Kidney (tissue), 14 donors: ENCODE data around the gene PARVG. TPM values are rescaled to one million over a fixed set of nuclear protein-coding genes. Genes with fewer than 3 reads are reported as not detected.

ENCODE experiments used
- DNase-seq, 5 donors: peaks; one replicate each; pipeline ENCODE4 v3.0.0-alpha.2; 2013 to 2020
- FAIRE-seq: peaks from 2 replicates; lab custom pipeline; 2012; peaks lifted over from hg19 to GRCh38; lab: Jason Lieb, UNC
- H3K27ac ChIP-seq, 2 donors: one replicate each; pipeline ENCODE4 v1.7.0; 2013; ENCODE audit warnings: low read depth in 2 of 2, low read length in 2 of 2, inconsistent platforms in 1 of 2
- H3K27me3 ChIP-seq: one replicate; pipeline ENCODE4 v1.7.1; 2013; ENCODE audit warnings: low read length, inconsistent platforms; ENCODE audit not compliant: control insufficient read depth, insufficient read depth
- H3K36me3 ChIP-seq, 3 donors: one replicate each; pipeline versions ENCODE4 v1.7.0 to v1.7.1; 2013; ENCODE audit warnings: low read length in 3 of 3, control low read depth in 1 of 3, inconsistent platforms in 1 of 3; ENCODE audit not compliant: insufficient read depth in 3 of 3, control insufficient read depth in 2 of 3
- H3K4me1 ChIP-seq, 3 donors: one replicate each; pipeline versions ENCODE4 v1.7.0 to v1.7.1; 2013; ENCODE audit warnings: low read length in 3 of 3, inconsistent platforms in 1 of 3, low read depth in 1 of 3; ENCODE audit not compliant: control insufficient read depth in 2 of 3, insufficient read depth in 2 of 3
- H3K4me3 ChIP-seq, 3 donors: one replicate each; pipeline versions ENCODE4 v1.7.0 to v1.8.1; 2013; ENCODE audit warnings: low read length in 3 of 3, control low read depth in 1 of 3, inconsistent platforms in 1 of 3
- H3K9ac ChIP-seq, 3 donors: one replicate each; pipeline versions ENCODE4 v1.7.0 to v1.7.1; 2013; ENCODE audit warnings: low read length in 3 of 3, control low read depth in 1 of 3, inconsistent platforms in 1 of 3
- H3K9me3 ChIP-seq, 3 donors: one replicate each; pipeline versions ENCODE4 v1.7.0 to v1.7.1; 2013; ENCODE audit warnings: low read length in 3 of 3, control low read depth in 1 of 3, inconsistent platforms in 1 of 3; ENCODE audit not compliant: control insufficient read depth in 2 of 3, insufficient read depth in 1 of 3
- intact Hi-C: fragments of 100-400 bp; cut with DNase I; formaldehyde crosslinking; loops from one replicate; pipeline ENCODE4 v1.11.1; 2022
- polyA plus RNA-seq: library from polyadenylated mRNA; stranded (reverse); fragments of 350-450 nt; fragmentation: Illumina TruSeq; extraction: RNeasy Lipid Tissue Mini Kit (QIAGEN cat#74804); gene quantifications from one replicate; pipeline ENCODE4 v1.2.3, GENCODE V29; 2014; ENCODE audit warnings: low read depth, low replicate concordance; ENCODE audit not compliant: insufficient read depth
- total RNA-seq: library from RNA; stranded (reverse); fragmentation: NEBNext Ultra II Directional; extraction: Animal tissue kit (Norgen Biotek cat#: 25700); gene quantifications from one replicate; pipeline ENCODE4 v1.2.1, GENCODE V29; 2021
- TF ChIP-seq, protein P1 (sequence below): IDR thresholded peaks from 3 replicates; pipeline ENCODE4 v1.5.1; 2012; ENCODE audit warnings: mild to moderate bottlenecking, moderate library complexity, borderline replicate concordance; ENCODE audit not compliant: insufficient read depth; ENCODE audit errors: extremely low read depth
- donor health status: control.
- donor health status: control.
- donor health status: control.
- donor health status: control.
- donor health status: control.
- donor health status: DM: yes; HTN: yes; CAD: no.
- donor health status: Normal renal cell carcinoma (clear cell type).

PARVG gene
- total and polyA plus RNA-seq, 2 donors from 2014 or later = 2.5 to 20.9 TPM

DNA sequence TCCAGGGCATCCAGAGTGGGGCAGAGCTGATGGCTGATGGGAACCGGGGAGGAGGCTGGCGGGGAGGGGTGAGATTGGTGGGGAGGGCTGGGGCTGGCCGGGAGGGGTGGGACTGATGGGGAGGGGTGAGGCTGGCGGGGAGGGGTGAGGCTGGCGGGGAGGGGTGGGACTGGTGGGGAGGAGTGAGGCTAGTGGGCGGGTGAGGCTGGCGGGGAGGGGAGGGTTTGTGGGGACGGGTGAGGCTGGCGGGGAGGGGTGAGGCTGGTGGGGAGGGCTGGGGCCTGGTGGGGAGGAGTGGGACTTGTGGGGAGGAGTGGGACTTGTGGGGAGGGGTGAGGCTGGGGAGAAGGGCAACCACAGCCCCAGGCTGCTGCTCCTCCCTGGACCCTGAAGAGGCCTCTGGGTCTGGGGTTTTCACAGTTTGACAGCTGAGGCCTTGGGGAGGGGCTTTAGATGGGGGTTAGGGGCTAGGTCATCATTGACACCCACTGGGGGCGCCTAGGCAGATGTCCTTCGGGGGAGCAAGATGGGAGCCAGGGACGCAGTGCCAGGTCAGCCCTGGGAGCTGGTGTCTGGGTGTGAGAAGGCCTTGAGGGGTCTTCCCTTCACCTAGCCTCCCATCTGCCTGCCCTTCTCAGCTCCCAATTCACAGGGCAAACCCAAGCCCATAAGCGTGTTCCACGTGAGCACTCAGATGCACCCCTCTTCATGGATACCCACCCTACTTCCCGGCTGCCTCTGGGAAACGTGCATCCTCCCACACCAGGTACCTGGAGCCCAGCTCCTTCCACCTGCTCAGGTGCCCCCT lies 26.7 kb downstream of the PARVG start:
- Histone ChIP-seq H3K27ac (no peak overlapping the region), H3K4me1 (no peaks in the 10 kb centered on the region), H3K4me3 (no peak overlapping the region), H3K27me3 (no peaks in the 10 kb centered on the region), H3K9ac (no peak overlapping the region), H3K36me3 (no peaks in the 10 kb centered on the region), H3K9me3 (peaks cover 0 to 3% (median 2%) of the 10 kb centered on the region in 3 donors)
- intact Hi-C loops = no loop called here
- TF ChIP-seq, protein P1, sequence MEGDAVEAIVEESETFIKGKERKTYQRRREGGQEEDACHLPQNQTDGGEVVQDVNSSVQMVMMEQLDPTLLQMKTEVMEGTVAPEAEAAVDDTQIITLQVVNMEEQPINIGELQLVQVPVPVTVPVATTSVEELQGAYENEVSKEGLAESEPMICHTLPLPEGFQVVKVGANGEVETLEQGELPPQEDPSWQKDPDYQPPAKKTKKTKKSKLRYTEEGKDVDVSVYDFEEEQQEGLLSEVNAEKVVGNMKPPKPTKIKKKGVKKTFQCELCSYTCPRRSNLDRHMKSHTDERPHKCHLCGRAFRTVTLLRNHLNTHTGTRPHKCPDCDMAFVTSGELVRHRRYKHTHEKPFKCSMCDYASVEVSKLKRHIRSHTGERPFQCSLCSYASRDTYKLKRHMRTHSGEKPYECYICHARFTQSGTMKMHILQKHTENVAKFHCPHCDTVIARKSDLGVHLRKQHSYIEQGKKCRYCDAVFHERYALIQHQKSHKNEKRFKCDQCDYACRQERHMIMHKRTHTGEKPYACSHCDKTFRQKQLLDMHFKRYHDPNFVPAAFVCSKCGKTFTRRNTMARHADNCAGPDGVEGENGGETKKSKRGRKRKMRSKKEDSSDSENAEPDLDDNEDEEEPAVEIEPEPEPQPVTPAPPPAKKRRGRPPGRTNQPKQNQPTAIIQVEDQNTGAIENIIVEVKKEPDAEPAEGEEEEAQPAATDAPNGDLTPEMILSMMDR = no peak
- peak in 1 of 5 donors; percentile 28 for DNase-seq
- FAIRE-seq = no peak

DNA sequence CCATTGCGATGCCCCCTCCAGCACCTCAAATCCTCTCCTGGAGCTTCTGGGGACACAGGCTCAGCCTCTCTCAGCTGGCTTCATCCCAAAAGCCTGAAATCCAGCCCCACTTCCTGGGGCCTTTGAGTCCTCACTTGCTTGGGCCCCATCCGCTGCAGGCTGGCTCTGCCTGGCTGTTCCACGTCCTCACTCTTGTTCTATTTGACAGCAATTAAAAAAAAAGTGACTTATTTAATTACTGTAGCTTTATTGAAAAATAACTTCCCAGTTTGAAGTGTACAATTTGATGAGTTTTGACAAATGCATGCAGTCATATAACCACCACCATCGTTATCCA lies 27.2 kb downstream of the PARVG start:
- Histone ChIP-seq H3K4me1 (no peaks in the 10 kb centered on the region), H3K9me3 (peaks cover 0 to 3% (median 2%) of the 10 kb centered on the region in 3 donors), H3K9ac (no peak overlapping the region), H3K27ac (no peak overlapping the region), H3K4me3 (no peak overlapping the region), H3K36me3 (no peaks in the 10 kb centered on the region), H3K27me3 (no peaks in the 10 kb centered on the region)
- TF ChIP-seq, protein P1 = no peak
- intact Hi-C loops = no loop called here
- FAIRE-seq = no peak
- DNase-seq = no peak

DNA sequence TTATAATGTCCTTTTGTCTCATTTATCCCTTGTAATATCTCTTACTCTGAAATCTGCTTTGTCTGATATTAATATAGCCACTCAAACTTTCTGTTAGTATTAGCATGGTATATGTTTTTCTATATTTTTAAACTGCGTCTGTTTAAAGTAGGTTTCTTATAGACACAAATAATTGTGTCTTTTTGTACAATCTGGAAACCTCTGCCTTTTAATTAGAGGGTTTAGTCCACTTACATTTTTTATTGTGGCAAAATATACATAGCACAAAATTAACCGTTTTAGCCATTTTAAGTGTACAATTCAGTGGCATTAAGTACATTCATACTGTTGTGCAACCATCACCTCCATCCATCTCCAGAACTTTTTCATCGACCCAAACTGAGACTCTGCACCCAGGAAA lies 28.6 kb downstream of the PARVG start:
- TF ChIP-seq, protein P1 = no peak
- Histone ChIP-seq H3K27me3 (no peaks in the 10 kb centered on the region), H3K9me3 (peaks cover 2 to 4% (median 4%) of the 10 kb centered on the region in 3 donors), H3K36me3 (no peaks in the 10 kb centered on the region), H3K9ac (no peak overlapping the region), H3K27ac (no peak overlapping the region), H3K4me1 (no peaks in the 10 kb centered on the region), H3K4me3 (no peak overlapping the region)
- intact Hi-C loops = no loop called here
- no peak for DNase-seq
- FAIRE-seq = no peak
